Parathyroid adenoma (tissue), 2 donors: ENCODE results near the gene UCP1.
"Not testable (repeated sequence)": the region's sequence is repeated elsewhere in the genome, so short reads cannot be mapped to it uniquely, and the experiment has no call there.

Source experiments
- H2AFZ ChIP-seq: fragments of 300-600 bp; sonication (generic); one replicate; pipeline ENCODE4 v1.7.0; 2017; ENCODE audit warnings: antibody characterized with exemption, mild to moderate bottlenecking
- H3K27ac ChIP-seq: fragments of 300-600 bp; sonication (generic); one replicate; pipeline ENCODE4 v1.7.0; 2017
- H3K27me3 ChIP-seq: fragments of 300-600 bp; sonication (generic); one replicate; pipeline ENCODE4 v1.7.0; 2017; ENCODE audit warnings: low read length; ENCODE audit not compliant: control insufficient read depth, insufficient read depth
- H3K36me3 ChIP-seq: fragments of 300-600 bp; sonication (generic); one replicate; pipeline ENCODE4 v1.7.0; 2017; ENCODE audit warnings: low read length; ENCODE audit not compliant: control insufficient read depth, insufficient read depth
- H3K4me1 ChIP-seq: fragments of 300-600 bp; sonication (generic); one replicate; pipeline ENCODE4 v1.7.0; 2017; ENCODE audit warnings: control low read depth
- H3K4me2 ChIP-seq: fragments of 300-600 bp; sonication (generic); one replicate; pipeline ENCODE4 v1.7.0; 2017; ENCODE audit warnings: low read length
- H3K4me3 ChIP-seq: fragments of 300-600 bp; sonication (generic); one replicate; pipeline ENCODE4 v1.7.0; 2017; ENCODE audit warnings: low read depth, low read length
- H3K79me2 ChIP-seq: fragments of 300-600 bp; sonication (generic); one replicate; pipeline ENCODE4 v1.7.0; 2017; ENCODE audit warnings: control low read depth
- H3K9ac ChIP-seq: fragments of 300-600 bp; sonication (generic); one replicate; pipeline ENCODE4 v1.7.0; 2017; ENCODE audit warnings: mild to moderate bottlenecking
- H3K9me3 ChIP-seq: fragments of 300-600 bp; sonication (generic); one replicate; pipeline ENCODE4 v1.7.0; 2017; ENCODE audit warnings: low read length; ENCODE audit not compliant: control insufficient read depth
- TF ChIP-seq, protein P1 (sequence below): fragments of 300-600 bp; sonication (generic); IDR thresholded peaks from one replicate; pipeline ENCODE4 v1.7.0; 2017; ENCODE audit warnings: antibody characterized with exemption, mild to moderate bottlenecking
- donor health status: primary hyperparathyroidism.

Gene UCP1

GRCh38 chr4:140523857-140524742 is 44.7 kb downstream of the UCP1 start, which contains the start of gene ELMOD2:
Gene ELMOD2 (plus strand): TSS chr4:140524168. CDS start chr4:140525429, 1,261 bp downstream.
- no peak within 1 kb of the TSS for H3K9ac ChIP-seq
- H3K4me1 ChIP-seq, result peaks cover 2% of the 10 kb centered on the region
- H3K4me3 ChIP-seq, result peak within 1 kb of the TSS; percentile 72
- H3K4me2 ChIP-seq, result peak within 1 kb of the TSS; percentile 87
- H2AFZ ChIP-seq, result peak within 1 kb of the TSS; percentile 93
- H3K9me3 ChIP-seq, result no peaks in the 10 kb centered on the region
- H3K36me3 ChIP-seq, result no peaks in the 10 kb centered on the region
- H3K79me2 ChIP-seq, result no peaks in the 10 kb centered on the region
- H3K27me3 ChIP-seq, result no peaks in the 10 kb centered on the region
- TF ChIP-seq, protein P1, sequence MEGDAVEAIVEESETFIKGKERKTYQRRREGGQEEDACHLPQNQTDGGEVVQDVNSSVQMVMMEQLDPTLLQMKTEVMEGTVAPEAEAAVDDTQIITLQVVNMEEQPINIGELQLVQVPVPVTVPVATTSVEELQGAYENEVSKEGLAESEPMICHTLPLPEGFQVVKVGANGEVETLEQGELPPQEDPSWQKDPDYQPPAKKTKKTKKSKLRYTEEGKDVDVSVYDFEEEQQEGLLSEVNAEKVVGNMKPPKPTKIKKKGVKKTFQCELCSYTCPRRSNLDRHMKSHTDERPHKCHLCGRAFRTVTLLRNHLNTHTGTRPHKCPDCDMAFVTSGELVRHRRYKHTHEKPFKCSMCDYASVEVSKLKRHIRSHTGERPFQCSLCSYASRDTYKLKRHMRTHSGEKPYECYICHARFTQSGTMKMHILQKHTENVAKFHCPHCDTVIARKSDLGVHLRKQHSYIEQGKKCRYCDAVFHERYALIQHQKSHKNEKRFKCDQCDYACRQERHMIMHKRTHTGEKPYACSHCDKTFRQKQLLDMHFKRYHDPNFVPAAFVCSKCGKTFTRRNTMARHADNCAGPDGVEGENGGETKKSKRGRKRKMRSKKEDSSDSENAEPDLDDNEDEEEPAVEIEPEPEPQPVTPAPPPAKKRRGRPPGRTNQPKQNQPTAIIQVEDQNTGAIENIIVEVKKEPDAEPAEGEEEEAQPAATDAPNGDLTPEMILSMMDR, result peak; percentile 89
- peak within 1 kb of the TSS; percentile 69 for H3K27ac ChIP-seq

DNA sequence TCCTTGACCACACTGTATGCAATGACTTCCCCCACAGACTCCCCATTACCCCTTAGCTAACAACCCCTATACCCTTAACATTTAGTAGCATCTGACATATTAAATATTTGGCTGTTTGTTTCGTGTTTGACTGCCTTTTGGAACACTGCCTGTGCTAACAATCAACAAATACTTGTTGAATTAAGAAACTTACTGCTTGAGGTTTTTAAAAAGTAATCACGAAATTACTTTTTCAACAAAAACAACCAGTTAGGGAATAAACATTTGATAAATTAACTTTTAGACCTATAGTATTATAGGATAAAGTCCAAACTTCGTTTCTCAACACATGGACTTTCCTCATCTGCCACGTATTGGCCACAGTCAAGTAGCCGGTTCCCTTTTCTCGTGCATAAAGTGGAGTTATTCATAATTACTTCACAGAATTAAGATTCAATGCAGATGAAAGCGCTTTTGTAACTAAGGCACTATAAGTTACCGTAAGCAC is 45.3 kb downstream of the UCP1 start:
- peak overlapping the region; percentile 93 for H2AFZ ChIP-seq
- H3K9ac ChIP-seq, result no peak overlapping the region
- TF ChIP-seq, protein P1, result no peak
- peak overlapping the region; percentile 29 for H3K27ac ChIP-seq
- no peaks in the 10 kb centered on the region for H3K9me3 ChIP-seq
- peak overlapping the region; percentile 87 for H3K4me2 ChIP-seq
- H3K79me2 ChIP-seq, result no peaks in the 10 kb centered on the region
- peaks cover 2% of the 10 kb centered on the region for H3K4me1 ChIP-seq
- no peaks in the 10 kb centered on the region for H3K36me3 ChIP-seq
- H3K27me3 ChIP-seq, result no peaks in the 10 kb centered on the region
- peak overlapping the region; percentile 61 for H3K4me3 ChIP-seq

GRCh38 chr4:140515423-140515822 is 53.3 kb downstream of the UCP1 start:
- H3K9me3 ChIP-seq, result no peaks in the 10 kb centered on the region
- TF ChIP-seq, protein P1, result no peak

DNA sequence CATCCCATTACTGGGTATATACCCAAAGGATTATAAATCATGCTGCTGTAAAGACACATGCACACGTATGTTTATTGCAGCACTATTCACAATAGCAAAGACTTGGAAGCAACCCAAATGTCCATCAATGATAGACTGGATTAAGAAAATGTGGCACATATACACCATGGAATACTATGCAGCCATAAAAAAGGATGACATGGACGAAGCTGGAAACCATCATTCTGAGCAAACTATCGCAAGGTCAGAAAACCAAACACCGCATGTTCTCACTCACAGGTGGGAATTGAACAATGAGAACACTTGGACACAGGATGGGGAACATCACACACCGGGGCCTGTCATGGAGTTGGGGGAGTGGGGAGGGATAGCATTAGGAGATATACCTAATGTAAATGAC is 55.0 kb downstream of the UCP1 start:
- H3K79me2 ChIP-seq, H3K27ac ChIP-seq, H3K4me3 ChIP-seq, H3K9me3 ChIP-seq, H2AFZ ChIP-seq, H3K4me2 ChIP-seq, H3K9ac ChIP-seq, H3K36me3 ChIP-seq, H3K4me1 ChIP-seq, H3K27me3 ChIP-seq: not testable (repeated sequence)

More at GRCh38 chr4:140515423-140515822, 53.3 kb downstream of the UCP1 start:
- no peak overlapping the region for H3K4me2 ChIP-seq
- no peak overlapping the region for H3K9ac ChIP-seq
- no peaks in the 10 kb centered on the region for H3K4me1 ChIP-seq
- no peak overlapping the region for H3K4me3 ChIP-seq
- H2AFZ ChIP-seq, result no peak overlapping the region
- no peaks in the 10 kb centered on the region for H3K36me3 ChIP-seq
- H3K27me3 ChIP-seq, result no peaks in the 10 kb centered on the region
- H3K79me2 ChIP-seq, result no peaks in the 10 kb centered on the region
- no peak overlapping the region for H3K27ac ChIP-seq
